PC-3 (cell line): ENCODE measurements around the gene ATOH1.

ENCODE experiments used
- EZH2 ChIP-seq: fragments of 300-600 bp; sonication (generic); IDR thresholded peaks from one replicate; pipeline ENCODE4 v1.6.1; 2017; ENCODE audit warnings: antibody characterized with exemption, mild to moderate bottlenecking, low read length; ENCODE audit not compliant: unreplicated experiment
- EZH2phosphoT487 ChIP-seq: fragments of 300-600 bp; sonication (generic); IDR thresholded peaks from 2 replicates; pipeline ENCODE4 v1.6.1; 2018; ENCODE audit warnings: mild to moderate bottlenecking, antibody characterized with exemption, low read length, borderline replicate concordance
- TF ChIP-seq, protein P1 (sequence below): fragments of 300-600 bp; sonication (generic); conservative IDR thresholded peaks from 2 replicates; pipeline ENCODE4 v1.5.1; 2017; ENCODE audit warnings: antibody characterized with exemption, low read depth, mild to moderate bottlenecking, low read length

DNA sequence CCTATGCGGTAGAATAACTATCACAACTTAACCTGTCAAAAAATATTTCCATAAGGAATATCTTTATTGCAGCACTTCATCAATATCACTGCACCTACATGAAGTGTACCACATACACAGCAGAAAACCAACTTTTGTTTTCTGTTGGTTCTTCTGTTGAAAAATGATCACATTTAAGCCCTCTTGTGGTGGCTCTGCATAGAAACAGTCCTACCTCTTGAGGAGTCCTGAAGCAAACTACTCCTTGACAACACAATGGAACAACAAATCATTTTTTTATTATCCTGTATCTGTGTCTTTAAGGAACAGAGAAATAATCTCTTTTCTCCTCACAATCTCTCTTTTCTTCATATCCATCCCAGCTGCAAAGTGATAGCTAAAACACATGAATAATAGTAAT lies 39.8 kb upstream of the ATOH1 start:
- TF ChIP-seq EZH2 (no peak), EZH2phosphoT487 (no peak)
- TF ChIP-seq, protein P1, sequence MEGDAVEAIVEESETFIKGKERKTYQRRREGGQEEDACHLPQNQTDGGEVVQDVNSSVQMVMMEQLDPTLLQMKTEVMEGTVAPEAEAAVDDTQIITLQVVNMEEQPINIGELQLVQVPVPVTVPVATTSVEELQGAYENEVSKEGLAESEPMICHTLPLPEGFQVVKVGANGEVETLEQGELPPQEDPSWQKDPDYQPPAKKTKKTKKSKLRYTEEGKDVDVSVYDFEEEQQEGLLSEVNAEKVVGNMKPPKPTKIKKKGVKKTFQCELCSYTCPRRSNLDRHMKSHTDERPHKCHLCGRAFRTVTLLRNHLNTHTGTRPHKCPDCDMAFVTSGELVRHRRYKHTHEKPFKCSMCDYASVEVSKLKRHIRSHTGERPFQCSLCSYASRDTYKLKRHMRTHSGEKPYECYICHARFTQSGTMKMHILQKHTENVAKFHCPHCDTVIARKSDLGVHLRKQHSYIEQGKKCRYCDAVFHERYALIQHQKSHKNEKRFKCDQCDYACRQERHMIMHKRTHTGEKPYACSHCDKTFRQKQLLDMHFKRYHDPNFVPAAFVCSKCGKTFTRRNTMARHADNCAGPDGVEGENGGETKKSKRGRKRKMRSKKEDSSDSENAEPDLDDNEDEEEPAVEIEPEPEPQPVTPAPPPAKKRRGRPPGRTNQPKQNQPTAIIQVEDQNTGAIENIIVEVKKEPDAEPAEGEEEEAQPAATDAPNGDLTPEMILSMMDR: peak; percentile 63
